Caki2 (cell line): ENCODE results near the gene SMIM5. TPM values are rescaled to one million over a fixed set of nuclear protein-coding genes. Genes with fewer than 3 reads are reported as not detected.
A peak's percentile ranks its signal among the peaks of the same experiment; 100 is the strongest.

Experiments
- DNase-seq: peaks from one replicate; pipeline ENCODE4 v3.0.0-alpha.2; 2015; ENCODE audit warnings: low read depth
- in situ Hi-C: cut with HindIII; loops from 2 replicates; pipeline ENCODE4 v1.10.0; 2016; ENCODE audit warnings: low sequenced_read_pairs, low pct_unique_long_range_greater_than_20kb, mixed read lengths
- total RNA-seq: library from RNA; depleted of rRNA; stranded (reverse); fragments of >200 nt; shearing (Covaris generic); gene quantifications from 2 replicates; pipeline ENCODE4 v1.2.3, GENCODE V29; 2014; ENCODE audit warnings: low replicate concordance

SMIM5 gene
- total RNA-seq, 1 experiment from 2014 or later, result not detected

DNA sequence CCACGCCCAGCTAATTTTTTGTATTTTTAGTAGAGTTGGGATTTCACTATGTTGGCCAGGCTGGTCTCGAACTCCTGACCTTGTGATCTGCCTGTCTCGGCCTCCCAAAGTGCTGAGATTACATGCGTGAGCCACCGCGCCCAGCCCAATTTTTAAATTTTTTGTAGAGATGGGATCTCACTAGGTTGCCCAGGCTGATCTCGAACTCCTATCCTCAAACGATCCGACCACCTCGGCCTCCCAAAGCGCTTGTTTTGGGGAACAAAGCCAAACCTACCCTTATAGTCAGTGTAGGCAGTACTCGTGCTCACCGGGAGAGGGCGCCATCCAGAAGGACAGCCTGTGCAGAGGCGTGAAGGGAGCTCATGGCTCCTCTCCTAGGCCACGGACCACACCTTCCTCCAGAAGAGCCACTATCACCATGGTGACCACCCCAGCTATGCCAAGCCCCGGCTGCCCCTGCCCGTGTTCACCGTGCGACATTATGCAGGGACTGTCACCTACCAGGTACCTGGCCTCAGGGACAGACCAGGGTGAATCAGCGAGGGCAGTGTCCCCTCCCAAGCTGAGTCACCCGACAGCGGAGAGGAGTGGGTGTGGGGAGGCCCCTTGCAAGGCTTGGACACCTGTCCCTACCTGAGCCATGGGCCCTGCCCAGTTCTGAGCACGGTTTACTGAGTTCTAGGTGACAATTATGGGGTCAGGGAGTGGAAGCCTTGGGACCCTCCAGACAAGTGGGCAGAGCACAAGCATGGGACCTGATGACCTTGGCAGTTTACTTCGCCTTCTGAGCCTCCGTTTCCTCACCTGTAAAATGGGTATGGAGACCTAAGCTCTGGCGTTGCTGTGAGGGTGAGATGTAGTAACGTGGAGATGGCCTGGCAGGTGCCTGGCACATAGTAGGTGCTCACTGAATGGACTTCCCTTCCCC is 31.9 kb upstream of the SMIM5 start:
- peak; percentile 58 for DNase-seq
- in situ Hi-C loops, result no loop called here

DNA sequence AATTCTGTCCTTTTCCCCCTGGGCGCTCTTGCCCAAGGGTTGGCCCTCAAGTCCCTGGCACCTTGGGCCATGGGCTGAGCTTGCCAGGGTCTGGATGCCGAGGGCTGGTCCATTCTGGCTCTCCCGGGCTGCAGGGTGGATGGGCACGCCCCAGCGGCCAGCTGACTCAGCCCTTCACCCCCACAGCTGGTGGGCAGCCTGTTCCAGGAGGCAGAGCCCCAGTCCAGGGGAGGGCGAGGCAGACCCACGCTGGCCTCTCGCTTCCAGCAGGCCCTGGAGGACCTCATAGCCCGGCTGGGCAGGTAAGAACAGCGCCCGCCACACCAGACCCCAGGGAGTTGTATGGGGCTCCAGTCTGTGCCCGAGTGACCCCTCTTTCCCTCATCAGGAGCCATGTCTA is 30.6 kb upstream of the SMIM5 start:
- DNase-seq, result no peak
- in situ Hi-C loops, result no loop called here

DNA sequence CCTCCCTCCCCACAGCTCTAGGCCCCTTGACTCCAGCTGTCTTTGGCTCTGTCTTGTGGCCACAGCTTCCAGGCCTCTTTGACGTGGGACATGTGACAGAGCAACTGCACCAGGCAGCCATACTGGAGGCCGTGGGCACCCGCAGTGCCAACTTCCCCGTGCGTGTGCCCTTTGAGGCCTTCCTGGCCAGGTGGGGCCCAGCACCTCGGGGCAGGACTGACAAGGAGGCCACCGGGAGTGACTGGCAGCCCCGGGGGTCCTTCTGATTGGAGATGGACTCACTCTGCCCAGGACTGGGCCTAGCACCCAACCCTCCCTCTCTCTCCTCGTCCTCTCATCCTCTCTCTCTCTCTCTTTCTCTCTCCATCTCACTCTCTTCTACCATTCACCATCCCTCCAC is 30.1 kb upstream of the SMIM5 start:
- in situ Hi-C loops, result no loop called here
- no peak for DNase-seq

DNA sequence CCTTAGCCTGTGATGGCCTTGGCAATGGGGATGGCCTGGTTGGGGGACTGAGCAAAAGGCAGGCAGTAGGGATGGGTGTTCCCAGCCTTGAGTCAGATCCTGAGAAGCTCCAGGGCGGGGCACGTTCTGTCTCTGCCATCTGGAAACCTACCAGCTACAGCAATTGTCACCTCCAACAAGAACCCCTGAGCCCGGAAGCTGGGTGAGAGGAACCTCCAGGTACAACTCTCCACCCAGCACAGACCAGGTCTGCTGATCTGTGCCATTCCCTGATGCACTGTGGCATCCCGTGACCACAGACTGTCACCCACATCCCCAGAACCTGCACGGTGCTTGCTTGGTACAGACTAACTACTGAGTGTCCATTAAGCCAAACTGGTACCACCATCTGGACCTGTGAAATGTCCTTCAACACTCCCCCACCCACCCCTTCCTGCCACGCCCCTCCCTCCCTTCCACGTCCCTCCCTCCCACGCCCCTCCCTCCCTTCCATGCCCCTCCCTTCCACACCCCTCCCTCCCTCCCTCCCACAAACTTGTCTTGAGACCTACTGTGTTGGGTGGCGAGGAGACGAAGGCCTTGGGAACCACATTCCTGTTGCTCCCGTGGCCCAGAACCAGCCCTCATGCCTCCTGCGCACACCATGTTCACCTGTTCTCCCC is 29.1 kb upstream of the SMIM5 start:
- in situ Hi-C loops, result no loop called here
- no peak for DNase-seq

DNA sequence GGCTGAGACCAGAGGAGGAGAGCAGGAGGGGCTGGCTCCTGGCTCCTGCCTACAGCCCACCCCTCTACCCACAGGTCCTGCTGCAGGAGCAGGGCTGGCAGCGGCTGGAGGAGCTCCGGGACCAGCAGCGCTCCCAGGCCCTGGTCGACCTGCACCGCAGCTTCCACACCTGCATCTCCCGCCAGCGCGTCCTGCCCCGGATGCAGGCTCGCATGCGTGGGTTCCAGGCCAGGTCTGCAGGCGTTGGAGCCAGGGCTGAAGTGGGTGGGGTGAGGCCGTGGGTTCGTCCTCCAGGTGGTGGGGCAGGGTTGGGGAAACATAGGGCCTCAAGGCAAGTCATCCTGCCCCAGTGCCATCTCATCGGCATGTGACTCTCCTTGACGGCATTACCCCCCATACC is 27.4 kb upstream of the SMIM5 start:
- no peak for DNase-seq
- in situ Hi-C loops, result no loop called here

DNA sequence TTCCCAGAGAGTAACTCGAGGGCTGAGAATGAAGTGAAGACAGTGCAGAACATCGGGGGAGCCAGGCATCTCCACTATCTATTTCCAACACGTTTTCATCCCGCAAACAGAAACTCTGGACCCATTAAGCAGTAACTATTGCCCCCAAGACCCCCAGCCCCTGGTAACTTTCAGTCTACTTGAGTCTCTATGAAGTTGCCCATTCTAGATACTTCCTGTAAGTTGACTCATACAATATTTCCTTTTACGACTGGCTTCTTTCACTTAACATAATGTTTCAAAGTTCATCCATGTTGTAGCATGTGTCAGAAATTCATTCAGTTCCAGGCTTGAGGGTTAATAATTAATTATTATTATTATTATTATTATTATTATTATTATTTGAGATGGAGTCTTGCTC is 26.1 kb upstream of the SMIM5 start:
- in situ Hi-C loops, result no loop called here
- no peak for DNase-seq

DNA sequence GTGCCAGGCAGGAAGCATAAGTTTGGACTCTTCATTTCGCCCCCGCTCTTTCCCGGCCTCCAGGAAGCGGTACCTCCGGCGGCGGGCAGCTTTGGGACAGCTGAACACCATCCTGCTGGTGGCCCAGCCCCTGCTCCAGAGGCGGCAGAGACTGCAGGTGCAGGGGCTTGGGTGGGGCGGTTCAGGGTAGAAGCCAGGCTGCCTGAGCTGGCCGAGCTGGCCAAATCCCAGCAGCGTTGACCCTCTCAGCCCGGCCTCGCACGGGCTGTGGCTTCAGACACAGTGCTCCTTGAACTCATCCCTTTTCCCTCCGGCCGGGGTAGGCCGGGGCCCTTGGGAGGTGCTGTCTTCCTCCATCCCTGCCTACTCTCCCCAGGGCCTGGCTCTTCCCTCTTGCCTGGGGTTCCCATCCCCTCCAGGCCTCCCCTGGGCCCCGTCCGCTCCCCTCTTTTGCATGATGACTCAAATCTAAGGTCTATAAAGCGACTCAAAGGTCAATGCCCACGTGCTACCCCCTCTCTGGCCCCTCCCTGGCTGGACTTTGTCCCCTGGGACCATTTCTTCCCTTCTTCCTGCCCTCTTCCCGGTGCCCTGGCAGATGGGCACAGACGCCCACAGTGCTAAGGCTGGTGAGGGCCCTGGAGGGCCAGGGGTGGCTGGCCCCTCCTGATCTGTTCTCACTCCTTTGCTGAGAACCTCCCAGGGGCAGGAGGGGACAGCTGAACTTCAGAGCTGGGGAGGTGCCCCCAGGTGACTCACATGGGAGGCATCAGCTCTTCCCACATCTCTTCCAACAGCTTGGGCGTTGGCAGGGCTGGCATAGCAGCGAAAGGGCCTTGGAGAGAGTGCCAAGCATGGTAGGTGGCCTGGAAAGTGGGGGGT is 22.9 kb upstream of the SMIM5 start:
- in situ Hi-C loops, result no loop called here
- peak; percentile 37 for DNase-seq

DNA sequence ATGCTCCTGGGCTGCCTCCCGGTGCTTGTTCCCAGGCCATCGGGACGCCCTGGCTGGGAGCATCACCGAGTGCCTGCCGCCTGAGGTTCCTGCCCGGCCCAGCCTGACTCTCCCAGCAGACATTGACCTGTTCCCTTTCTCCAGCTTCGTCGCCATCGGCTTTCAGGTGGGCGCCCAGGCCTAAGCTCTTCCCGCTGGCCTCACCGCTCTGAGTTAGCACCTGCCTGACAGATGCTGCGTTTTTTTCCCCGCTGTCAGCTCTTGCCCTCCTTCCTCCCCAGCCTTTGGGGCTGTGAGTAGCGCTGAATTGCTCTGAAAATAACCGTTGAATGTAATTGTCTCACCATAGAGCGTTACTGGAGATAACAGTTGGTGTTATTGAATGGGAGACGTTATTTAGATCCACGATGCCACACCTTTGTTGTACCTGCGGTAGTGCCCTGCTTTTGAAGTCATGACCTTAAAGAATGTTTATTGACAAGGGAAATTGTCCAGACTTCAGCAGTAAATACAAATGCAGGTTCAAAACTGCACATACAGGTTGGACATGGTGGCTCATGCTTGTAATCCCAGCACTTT is 21.3 kb upstream of the SMIM5 start:
- no peak for DNase-seq
- in situ Hi-C loops, result no loop called here

DNA sequence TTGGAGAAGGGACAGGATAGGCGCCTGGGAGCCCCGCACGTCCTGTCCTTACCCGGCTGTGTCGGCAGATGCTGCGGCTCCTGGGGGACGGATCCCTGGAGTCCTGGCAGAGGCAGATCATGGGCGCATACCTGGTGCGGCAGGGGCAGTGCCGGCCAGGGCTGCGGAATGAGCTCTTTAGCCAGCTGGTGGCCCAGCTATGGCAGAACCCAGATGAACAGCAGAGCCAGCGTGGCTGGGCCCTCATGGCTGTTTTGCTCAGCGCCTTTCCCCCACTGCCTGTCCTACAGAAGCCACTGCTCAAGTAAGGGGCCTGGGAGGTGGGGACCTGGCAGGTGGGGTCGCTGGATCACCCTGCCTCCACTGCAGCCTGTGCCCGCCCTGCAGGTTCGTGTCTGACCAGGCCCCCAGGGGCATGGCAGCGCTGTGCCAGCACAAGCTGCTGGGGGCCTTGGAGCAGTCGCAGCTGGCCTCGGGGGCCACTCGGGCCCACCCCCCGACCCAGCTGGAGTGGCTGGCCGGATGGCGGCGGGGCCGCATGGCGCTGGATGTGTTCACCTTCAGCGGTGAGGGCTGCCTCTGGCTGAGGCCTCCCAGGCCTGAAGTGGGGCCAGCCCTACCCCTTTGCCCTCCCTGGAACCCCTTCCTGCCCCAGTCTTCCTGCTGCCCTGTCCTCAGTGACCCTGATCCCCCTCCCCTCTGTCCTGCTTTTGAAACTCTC is 20.2 kb upstream of the SMIM5 start:
- in situ Hi-C loops, result no loop called here
- no peak for DNase-seq

DNA sequence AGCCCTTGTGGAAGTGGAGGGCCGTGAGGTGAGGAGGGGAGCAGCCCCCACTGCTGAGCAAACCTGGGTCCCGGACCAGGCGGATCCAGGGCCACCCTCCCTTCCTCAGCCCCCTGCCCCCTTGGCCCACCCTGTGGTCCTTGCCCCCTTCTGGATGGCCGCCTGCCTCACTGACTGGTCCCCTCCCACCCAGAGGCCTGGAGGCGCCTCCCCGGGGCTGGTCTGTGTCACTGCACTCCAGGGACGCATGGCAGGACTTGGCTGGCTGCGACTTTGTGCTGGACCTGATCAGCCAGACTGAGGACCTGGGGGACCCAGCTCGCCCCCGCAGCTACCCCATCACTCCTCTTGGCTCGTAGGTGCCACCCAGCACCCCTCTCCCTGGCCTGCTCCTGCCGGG is 19.2 kb upstream of the SMIM5 start:
- in situ Hi-C loops, result no loop called here
- DNase-seq, result no peak

DNA sequence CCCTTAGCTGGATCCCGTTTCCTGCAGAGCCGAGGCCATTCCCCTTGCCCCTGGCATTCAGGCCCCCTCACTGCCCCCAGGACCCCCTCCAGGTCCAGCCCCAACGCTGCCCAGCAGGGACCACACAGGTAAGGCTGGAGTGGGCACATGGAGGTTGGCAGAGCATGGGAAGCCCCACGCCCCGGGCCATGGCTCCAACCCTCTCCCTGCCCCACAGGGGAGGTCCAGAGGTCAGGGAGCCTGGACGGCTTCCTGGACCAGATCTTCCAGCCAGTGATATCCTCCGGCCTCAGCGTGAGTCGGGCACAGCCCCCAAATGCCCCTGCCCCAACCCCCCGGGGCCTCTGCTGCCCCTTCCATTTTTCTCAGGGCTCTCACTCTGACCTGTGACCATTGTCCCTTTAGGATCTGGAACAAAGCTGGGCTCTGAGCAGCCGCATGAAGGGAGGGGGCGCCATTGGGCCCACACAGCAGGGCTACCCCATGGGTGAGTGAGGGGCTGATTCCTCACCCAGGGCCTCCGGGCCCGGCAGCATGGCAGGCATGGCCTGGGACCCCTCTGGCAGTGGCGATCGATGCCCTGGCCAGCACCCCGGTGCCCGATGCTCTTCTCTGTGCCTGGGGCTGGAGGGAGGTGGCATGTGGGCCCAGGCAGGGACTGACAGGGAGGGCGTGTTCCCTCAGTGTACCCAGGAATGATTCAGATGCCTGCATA is 18.5 kb upstream of the SMIM5 start:
- in situ Hi-C loops, result no loop called here

DNA sequence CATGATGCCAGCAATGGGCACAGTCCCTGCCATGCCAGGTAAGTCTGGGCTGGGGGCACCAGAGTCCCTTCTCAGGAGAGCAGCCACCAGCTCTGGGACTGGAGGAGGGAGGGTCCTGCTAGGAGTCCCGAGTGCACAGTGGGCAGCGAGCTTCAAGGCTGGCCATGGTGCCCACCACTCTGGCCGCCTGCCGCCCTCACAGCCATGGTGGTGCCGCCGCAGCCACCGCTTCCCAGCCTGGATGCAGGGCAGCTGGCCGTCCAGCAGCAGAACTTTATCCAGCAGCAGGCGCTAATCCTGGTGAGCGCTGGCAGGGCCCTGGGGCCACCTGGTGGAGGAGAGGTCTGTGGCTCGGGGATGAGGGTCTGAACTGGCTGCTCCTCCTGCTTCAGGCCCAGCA is 17.9 kb upstream of the SMIM5 start:
- no peak for DNase-seq
- in situ Hi-C loops, result no loop called here

More for the DNA sequence above, 18.5 kb upstream of the SMIM5 start:
- DNase-seq, result no peak

DNA sequence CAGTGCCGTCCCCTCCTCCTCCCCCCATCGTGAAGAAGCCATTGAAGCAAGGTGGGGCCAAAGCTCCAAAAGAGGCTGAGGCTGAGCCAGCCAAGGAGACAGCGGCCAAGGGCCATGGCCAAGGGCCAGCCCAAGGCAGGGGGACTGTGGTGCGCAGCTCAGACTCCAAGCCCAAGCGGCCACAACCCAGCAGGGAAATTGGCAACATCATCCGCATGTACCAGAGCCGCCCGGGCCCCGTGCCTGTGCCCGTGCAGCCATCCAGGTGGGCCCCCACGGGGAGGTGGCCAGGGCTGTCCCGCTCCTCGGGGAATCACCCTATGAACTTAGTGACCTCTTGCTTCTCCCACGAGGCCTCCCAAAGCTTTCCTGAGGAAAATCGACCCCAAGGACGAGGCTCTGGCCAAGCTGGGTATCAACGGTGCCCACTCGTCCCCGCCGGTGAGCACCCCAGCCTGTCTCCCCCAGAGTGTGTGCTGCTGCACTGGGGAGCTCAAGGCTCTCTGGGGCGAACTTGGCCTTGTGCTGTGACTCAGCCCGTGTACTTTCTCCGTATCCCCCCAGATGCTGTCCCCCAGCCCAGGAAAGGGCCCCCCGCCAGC is 16.6 kb upstream of the SMIM5 start:
- in situ Hi-C loops, result no loop called here
- DNase-seq, result no peak

DNA sequence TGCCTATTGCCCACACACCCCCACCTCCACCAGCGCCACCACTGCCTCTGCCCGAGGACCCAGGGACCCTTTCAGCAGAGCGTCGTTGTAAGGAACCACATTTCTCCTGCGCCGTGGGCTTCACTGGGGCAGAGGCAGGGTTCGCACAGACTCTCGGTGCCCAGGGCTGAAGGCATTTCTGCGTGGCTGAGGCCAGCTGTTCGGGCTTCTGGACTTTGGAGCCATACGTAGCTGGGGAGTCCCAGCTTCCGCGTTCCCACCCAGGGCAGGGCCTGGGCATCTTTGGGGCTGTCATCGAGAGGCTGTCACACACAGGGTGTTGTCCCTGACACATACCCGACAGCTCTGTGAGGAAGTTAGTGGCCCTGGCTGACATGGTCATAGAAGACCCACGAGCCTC is 16.0 kb upstream of the SMIM5 start:
- DNase-seq, result no peak
- in situ Hi-C loops, result no loop called here

DNA sequence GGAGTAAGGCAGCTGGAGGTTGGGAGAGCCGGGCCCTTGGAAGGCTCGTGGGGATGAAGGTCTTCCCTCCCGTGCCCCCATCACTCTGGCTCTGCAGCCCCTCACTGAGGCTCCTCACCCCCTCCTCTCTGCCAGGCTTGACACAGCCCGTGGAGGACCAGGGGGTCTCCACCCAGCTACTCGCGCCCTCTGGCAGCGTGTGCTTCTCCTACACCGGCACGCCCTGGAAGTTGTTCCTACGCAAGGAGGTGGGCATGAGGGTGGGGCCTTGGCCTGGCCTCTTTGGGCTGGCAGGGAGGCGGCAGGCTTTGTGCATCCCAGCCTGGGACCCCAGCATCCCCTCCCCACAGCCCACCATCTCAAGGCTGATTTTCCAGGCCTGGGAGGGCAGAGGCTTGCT is 15.6 kb upstream of the SMIM5 start:
- in situ Hi-C loops, result no loop called here
- no peak for DNase-seq

DNA sequence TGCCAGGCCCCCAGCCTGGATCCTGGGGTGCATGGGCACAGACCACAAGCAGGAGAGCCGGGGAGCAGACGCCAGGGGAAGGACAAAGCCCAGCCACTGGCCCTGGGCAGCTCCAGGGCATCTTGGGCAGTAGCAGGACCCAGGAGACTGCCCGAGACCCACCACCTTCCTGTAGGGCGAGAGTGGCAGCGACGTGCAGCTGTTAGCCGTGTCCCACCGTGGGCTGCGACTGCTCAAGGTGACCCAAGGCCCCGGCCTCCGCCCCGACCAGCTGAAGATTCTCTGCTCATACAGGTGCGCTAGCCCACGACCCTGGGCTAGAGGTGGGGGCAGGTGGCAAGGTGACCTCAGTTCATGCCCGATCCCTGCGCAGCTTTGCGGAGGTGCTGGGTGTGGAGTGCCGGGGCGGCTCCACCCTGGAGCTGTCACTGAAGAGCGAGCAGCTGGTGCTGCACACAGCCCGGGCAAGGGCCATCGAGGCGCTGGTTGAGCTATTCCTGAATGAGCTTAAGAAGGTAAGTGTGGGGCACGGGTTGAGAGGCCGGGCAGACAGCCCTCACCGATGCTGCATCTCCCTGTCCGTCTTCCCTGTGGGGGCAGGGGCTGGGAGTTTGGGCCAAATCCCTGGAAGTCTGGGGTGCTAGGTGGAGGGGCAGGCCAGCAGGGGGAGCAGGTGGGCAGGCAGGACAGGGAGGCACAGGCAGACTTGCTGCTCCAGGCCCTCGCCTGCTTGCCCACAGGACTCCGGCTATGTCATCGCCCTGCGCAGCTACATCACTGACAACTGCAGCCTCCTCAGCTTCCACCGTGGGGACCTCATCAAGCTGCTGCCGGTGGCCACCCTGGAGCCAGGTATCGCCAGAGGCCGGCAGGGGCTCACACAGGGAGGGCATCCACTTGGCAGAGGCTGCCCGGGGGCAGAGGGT is 13.5 kb upstream of the SMIM5 start:
- in situ Hi-C loops, result no loop called here
- DNase-seq, result no peak
